Right lobe of liver (tissue), 6 donors: ENCODE results near the gene CXorf66. TPM values are rescaled to one million over a fixed set of nuclear protein-coding genes. Genes with fewer than 3 reads are reported as not detected.

ENCODE experiments used
- ATAC-seq, 4 donors: fragments of 200-7000 bp; cut with Tn5 transposase; one replicate each; pipeline ENCODE4 v1.9.1; 2020; ENCODE audit warnings: mild to moderate bottlenecking in 4 of 4, moderate library complexity in 4 of 4
- DNase-seq, 3 donors: peaks; one replicate each; pipeline ENCODE4 v3.0.0-alpha.2; 2020
- H3K27ac ChIP-seq, 3 donors: fragments of 200-600 bp; one replicate each; pipeline ENCODE4 v1.8.0; 2022
- H3K27me3 ChIP-seq, 2 donors: fragments of 200-600 bp; one replicate each; pipeline ENCODE4 v1.8.0; 2022
- H3K36me3 ChIP-seq, 4 donors: fragments of 200-600 bp; sonication (generic) in 1 of 4; one replicate each; pipeline versions ENCODE4 v1.5.1 to v1.8.0; 2017 to 2022; ENCODE audit warnings: control low read depth in 1 of 4
- H3K4me1 ChIP-seq, 4 donors: fragments of 200-600 bp; sonication (generic) in 1 of 4; one replicate each; pipeline versions ENCODE4 v1.5.1 to v1.8.0; 2017 to 2022; ENCODE audit warnings: control low read depth in 1 of 4
- H3K4me3 ChIP-seq, 3 donors: fragments of 200-600 bp; one replicate each; pipeline ENCODE4 v1.8.0; 2022
- H3K9me3 ChIP-seq, 4 donors: fragments of 200-600 bp; sonication (generic) in 1 of 4; one replicate each; pipeline versions ENCODE4 v1.5.1 to v1.8.0; 2017 to 2022; ENCODE audit warnings: control low read depth in 1 of 4
- POLR2A ChIP-seq: fragments of 450-650 bp; IDR thresholded peaks from one replicate; pipeline ENCODE4 v1.6.1; 2017; ENCODE audit warnings: antibody characterized with exemption, mild to moderate bottlenecking
- WGBS: methylation state at CpG from one replicate; pipeline ENCODE4 v1.1.6; 2018; ENCODE audit warnings: low coverage, low lambda C conversion rate; ENCODE audit not compliant: insufficient coverage; ENCODE audit errors: missing lambda C conversion rate; 5-methylcytosine and 5-hydroxymethylcytosine counted together
- intact Hi-C, 2 donors: fragments of 100-400 bp; cut with DNase I; formaldehyde crosslinking; loops; one replicate each; pipeline versions ENCODE4 v1.11.2 to v1.14.1; 2022
- long read RNA-seq: library from polyadenylated mRNA; unstranded; transcript quantifications from one replicate; pipeline ENCODE4 v2.0.0, GENCODE V29; 2019
- total RNA-seq, 6 experiments: library from RNA; depleted of rRNA in 2 of 6; stranded (reverse); fragments of >200 nt in 2 of 6; fragmentation: NEBNext Ultra II Directional in 3 of 6; extraction: Animal tissue kit (Norgen Biotek cat#: 25700) in 3 of 6; gene quantifications; one replicate each; pipeline versions ENCODE4 v1.1.0 to v1.2.4, GENCODE V29; 2016 to 2023
- TF ChIP-seq, protein P1 (sequence below), 4 donors: fragments of 200-600 bp in 3 of 4; fragments of 450-650 bp in 1 of 4; IDR thresholded peaks; one replicate each; pipeline versions ENCODE4 v1.5.1 to v1.8.0; 2016 to 2022; ENCODE audit warnings: antibody characterized with exemption in 4 of 4, mild to moderate bottlenecking in 2 of 4
- donor health status: DM: no; HTN: yes; CAD: no.
- donor health status: DM: no; HTN: no; CAD: no.
- donor health status: DM: no; HTN: no; CAD: no.
- donor health status: DM: no; HTN: yes; CAD: no.
- donor health status: DM: no; HTN: yes; CAD: no.

Gene CXorf66, protein sequence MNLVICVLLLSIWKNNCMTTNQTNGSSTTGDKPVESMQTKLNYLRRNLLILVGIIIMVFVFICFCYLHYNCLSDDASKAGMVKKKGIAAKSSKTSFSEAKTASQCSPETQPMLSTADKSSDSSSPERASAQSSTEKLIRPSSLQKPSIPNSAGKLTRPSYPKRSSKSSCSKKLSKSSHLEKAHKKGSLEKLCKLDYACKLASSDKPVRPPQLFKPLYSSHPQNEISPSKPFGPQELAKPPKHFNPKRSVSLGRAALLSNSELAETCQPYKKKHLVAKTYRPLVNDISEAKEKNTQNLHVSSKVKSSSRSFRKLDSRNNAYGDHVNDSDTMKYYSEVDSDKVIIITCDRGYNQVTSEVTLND
- total RNA-seq = under 1 TPM in 1 of 6 experiments, not detected in 5; 0.18 TPM
- long read RNA-seq = 0 reads

DNA sequence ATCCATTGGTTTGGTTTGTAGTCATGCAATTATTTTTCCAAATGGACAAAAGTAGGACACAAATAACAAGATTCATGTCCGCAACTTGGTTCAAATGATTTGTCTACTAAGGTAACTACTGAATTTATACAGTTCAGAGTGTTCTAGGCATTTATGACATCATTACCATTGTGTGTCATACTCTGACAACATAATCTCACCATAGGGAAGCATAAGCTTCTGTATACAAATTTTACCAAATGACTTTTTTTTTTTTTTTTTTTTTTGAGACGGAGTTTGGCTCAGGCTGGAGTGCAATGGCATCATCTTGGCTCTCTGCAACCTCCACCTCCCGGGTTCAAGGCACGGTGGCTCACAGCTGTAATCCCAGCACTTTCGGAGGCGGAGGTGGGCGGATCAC lies at the start of gene CXorf66:
Gene CXorf66 (minus strand): TSS at position 101 of the 400 bp plus-strand sequence. CDS start 25 bp downstream, at position 76.
- ATAC-seq (no peak), DNase-seq (no peak)
- H3K4me1 ChIP-seq = no peaks in the 10 kb centered on the region
- no peaks in the 10 kb centered on the region for H3K36me3 ChIP-seq
- 64% methylated on average over 7 of the region's 7 CpGs for WGBS
- intact Hi-C loops = no loop called here
- no peaks in the 10 kb centered on the region for H3K9me3 ChIP-seq
- no peak for TF ChIP-seq POLR2A
- TF ChIP-seq, protein P1, sequence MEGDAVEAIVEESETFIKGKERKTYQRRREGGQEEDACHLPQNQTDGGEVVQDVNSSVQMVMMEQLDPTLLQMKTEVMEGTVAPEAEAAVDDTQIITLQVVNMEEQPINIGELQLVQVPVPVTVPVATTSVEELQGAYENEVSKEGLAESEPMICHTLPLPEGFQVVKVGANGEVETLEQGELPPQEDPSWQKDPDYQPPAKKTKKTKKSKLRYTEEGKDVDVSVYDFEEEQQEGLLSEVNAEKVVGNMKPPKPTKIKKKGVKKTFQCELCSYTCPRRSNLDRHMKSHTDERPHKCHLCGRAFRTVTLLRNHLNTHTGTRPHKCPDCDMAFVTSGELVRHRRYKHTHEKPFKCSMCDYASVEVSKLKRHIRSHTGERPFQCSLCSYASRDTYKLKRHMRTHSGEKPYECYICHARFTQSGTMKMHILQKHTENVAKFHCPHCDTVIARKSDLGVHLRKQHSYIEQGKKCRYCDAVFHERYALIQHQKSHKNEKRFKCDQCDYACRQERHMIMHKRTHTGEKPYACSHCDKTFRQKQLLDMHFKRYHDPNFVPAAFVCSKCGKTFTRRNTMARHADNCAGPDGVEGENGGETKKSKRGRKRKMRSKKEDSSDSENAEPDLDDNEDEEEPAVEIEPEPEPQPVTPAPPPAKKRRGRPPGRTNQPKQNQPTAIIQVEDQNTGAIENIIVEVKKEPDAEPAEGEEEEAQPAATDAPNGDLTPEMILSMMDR (IDR thresholded peaks at IDR 0.05) = no peak
- no peak within 1 kb of the TSS for H3K27ac ChIP-seq
- H3K27me3 ChIP-seq = peaks cover 0 to 13% of the 10 kb centered on the region in 2 donors
- H3K4me3 ChIP-seq = no peak within 1 kb of the TSS

DNA sequence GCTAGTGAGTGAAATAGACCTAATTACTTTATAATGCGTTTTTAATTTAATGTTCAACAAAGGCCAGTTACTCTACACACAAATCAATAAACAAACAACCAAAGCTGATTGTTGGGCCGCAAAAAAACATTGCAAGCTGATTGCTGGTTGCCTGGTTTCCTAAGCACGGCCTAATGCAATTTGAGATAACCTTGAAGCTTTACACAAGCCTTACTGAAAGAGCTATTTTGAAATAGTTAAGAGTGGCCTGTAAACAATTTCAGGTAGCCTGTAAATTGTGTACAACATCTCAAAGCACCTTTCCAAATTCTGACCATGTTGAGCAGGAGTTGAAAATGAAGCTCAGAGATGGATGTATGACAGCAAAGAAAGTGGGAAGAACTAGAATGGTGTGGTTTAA lies 17.5 kb upstream of the CXorf66 start:
- H3K27me3 ChIP-seq = no peaks in the 10 kb centered on the region
- TF ChIP-seq, protein P1 (IDR thresholded peaks at IDR 0.05) = no peak
- TF ChIP-seq POLR2A = no peak
- no peaks in the 10 kb centered on the region for H3K36me3 ChIP-seq
- DNase-seq (no peak), ATAC-seq (peak; percentile 72 to 92 (median 78))
- intact Hi-C loops = no loop called here
- peaks cover 0 to 7% (median 0%) of the 10 kb centered on the region in 4 donors for H3K4me1 ChIP-seq
- 10% methylated on average over 3 of the region's 3 CpGs for WGBS
- H3K9me3 ChIP-seq = no peaks in the 10 kb centered on the region
- no peak overlapping the region for H3K4me3 ChIP-seq
- H3K27ac ChIP-seq = peak overlapping the region in 2 of 3 donors; percentile 54 to 64

DNA sequence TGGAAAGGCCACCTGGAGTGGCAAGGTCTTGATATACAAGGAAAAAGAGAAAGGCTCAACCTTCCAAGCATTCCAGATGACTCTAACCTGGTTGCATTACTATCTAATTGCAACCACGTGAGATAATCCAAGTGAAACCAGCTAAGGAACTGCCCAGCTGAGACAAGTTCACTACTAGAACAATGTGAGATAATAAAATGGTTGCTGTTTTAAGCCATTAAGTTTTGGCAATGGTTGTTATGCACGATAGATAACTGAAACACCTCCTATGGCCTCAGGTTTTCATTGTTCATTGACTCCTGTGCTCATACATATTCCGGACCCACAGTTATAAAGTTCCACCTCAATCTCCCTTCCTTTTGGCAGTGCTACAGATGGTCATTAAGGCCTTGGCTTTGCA lies 9.2 kb upstream of the CXorf66 start:
- Histone ChIP-seq H3K4me3 (no peak overlapping the region), H3K9me3 (no peaks in the 10 kb centered on the region), H3K4me1 (peaks cover 0 to 13% (median 0%) of the 10 kb centered on the region in 4 donors), H3K27me3 (no peaks in the 10 kb centered on the region), H3K36me3 (no peaks in the 10 kb centered on the region), H3K27ac (peak overlapping the region in 2 of 3 donors; percentile 53 to 63)
- no peak for TF ChIP-seq POLR2A
- TF ChIP-seq, protein P1 (IDR thresholded peaks at IDR 0.05) = no peak
- DNase-seq = no peak
- ATAC-seq = peak in 3 of 4 donors; percentile 9 to 39 (median 12)
- 51% methylated on average over 3 of the region's 3 CpGs for WGBS
- intact Hi-C loops = no loop called here

DNA sequence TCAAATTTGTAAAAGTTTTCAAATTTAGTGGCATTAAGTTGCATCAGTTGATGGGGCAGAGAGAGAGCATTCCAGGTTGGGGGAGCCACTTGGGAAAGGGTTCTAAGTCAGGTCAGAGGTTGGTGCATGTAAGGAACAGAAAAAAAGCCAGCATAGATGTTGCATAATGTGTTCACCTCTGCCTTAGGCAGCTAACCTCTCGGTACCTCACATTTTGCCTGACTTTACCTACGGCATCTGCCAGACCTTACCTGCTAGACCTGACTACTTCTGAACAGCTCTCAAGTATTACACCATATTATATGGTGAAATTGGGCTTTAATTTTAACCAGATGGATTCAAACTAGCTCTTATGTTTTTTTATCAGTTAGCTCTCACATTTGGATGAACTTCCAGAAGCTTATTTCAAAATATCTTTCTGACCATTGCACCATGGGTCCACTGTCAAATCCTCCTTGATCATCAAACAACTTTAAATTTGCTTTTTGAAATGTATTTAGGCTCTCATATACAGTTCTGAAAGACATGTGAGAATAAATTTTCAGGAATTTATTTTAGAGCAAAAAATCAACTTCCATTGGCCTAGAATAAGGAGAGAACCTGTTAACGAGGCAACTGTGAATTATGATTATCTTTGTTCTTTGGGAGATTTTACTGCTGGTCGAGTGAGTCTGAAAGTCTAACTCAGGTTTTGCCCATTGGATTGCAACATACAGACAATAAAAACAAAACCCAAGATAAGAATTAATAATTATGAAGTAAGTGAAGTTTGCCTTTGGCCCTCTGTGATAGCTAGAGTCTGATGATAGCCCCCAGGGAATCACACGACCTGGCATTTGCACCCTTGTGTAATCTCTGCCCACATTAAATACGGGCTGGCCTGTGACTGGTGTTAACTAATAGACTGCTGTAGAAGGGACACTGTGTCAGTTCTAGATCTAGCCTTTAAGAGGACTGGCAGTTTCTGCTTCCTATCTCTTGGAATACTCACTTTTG lies 7.6 kb upstream of the CXorf66 start:
- peak; percentile 63 to 85 (median 80) for ATAC-seq
- H3K27ac ChIP-seq = peak overlapping the region in 2 of 3 donors; percentile 53 to 63

More for the DNA sequence above, 7.6 kb upstream of the CXorf66 start:
- Histone ChIP-seq H3K4me1 (peaks cover 0 to 13% (median 0%) of the 10 kb centered on the region in 4 donors), H3K27me3 (peaks cover 0 to 3% of the 10 kb centered on the region in 2 donors), H3K4me3 (no peak overlapping the region), H3K36me3 (no peaks in the 10 kb centered on the region), H3K9me3 (no peaks in the 10 kb centered on the region)
- WGBS = 24% methylated on average over 5 of the region's 6 CpGs
- intact Hi-C loops = no loop called here
- peak in 1 of 3 donors; percentile 70 for DNase-seq
- TF ChIP-seq, protein P1 (IDR thresholded peaks at IDR 0.05) = no peak
- TF ChIP-seq POLR2A = no peak
